Right lobe of liver (tissue), 4 donors: Measurements from ENCODE around the gene CTAG2.

Source experiments
- CTCF ChIP-seq, 4 donors: fragments of 200-600 bp in 3 of 4; fragments of 450-650 bp in 1 of 4; IDR thresholded peaks; one replicate each; pipeline versions ENCODE4 v1.5.1 to v1.8.0; 2016 to 2022; ENCODE audit warnings: antibody characterized with exemption in 4 of 4, mild to moderate bottlenecking in 2 of 4
- POLR2A ChIP-seq: fragments of 450-650 bp; IDR thresholded peaks from one replicate; pipeline ENCODE4 v1.6.1; 2017; ENCODE audit warnings: antibody characterized with exemption, mild to moderate bottlenecking
- donor health status: DM: no; HTN: no; CAD: no.
- donor health status: DM: no; HTN: no; CAD: no.
- donor health status: DM: no; HTN: yes; CAD: no.

GRCh38 chrX:154607370-154607769 lies 46.0 kb downstream of the CTAG2 start:
- TF ChIP-seq CTCF (IDR thresholded peaks at IDR 0.05) = no peak
- no peak for TF ChIP-seq POLR2A
